Thoracic aorta (tissue), 2 donors: ENCODE measurements around the gene PTPN4. TPM values are rescaled to one million over a fixed set of nuclear protein-coding genes. Genes with fewer than 3 reads are reported as not detected.

Source experiments
- ATAC-seq: fragments of 150-250 bp; one replicate; pipeline ENCODE4 v1.8.0; 2017; ENCODE audit warnings: low read depth; ENCODE audit not compliant: insufficient number of reproducible peaks, low FRiP score
- DNase-seq: peaks from one replicate; pipeline ENCODE4 v3.0.0-alpha.2; 2020; ENCODE audit warnings: low spot score
- H3K27ac ChIP-seq, 2 donors: fragments of 200-600 bp; sonication (generic); 1 replicate in 1 of 2; 2 replicates in 1 of 2; pipeline ENCODE4 v1.5.1; 2016; ENCODE audit warnings: mild to moderate bottlenecking in 2 of 2, moderate library complexity in 2 of 2
- H3K27me3 ChIP-seq: fragments of 200-600 bp; sonication (generic); replicated peaks from 2 replicates; pipeline ENCODE4 v1.6.0; 2016; ENCODE audit warnings: mild to moderate bottlenecking; ENCODE audit not compliant: insufficient read depth
- H3K36me3 ChIP-seq: fragments of 200-600 bp; sonication (generic); one replicate; pipeline ENCODE4 v1.5.1; 2016
- H3K4me1 ChIP-seq, 2 donors: fragments of 200-600 bp; sonication (generic); 1 replicate in 1 of 2; 2 replicates in 1 of 2; pipeline versions ENCODE4 v1.5.1 to v1.6.0; 2016; ENCODE audit warnings: low read depth in 2 of 2, mild to moderate bottlenecking in 1 of 2; ENCODE audit not compliant: control insufficient read depth in 1 of 2
- H3K4me3 ChIP-seq: fragments of 200-600 bp; sonication (generic); 2 replicates; pipeline ENCODE4 v1.5.1; 2016; ENCODE audit warnings: mild to moderate bottlenecking
- H3K9me3 ChIP-seq: fragments of 200-600 bp; sonication (generic); 2 replicates; pipeline ENCODE4 v1.5.1; 2016
- total RNA-seq, 2 donors: library from RNA; depleted of rRNA; stranded (reverse); fragments of >200 nt; gene quantifications; one replicate each; pipeline versions ENCODE4 v1.1.0 to v1.2.3, GENCODE V29; 2016
- TF ChIP-seq, protein P1 (sequence below): fragments of 200-600 bp; sonication (generic); IDR thresholded peaks from one replicate; pipeline ENCODE4 v1.5.1; 2019; ENCODE audit warnings: antibody characterized with exemption

The PTPN4 gene
- total RNA-seq, 2 donors from 2014 or later, result 18.5 to 43.3 TPM

DNA sequence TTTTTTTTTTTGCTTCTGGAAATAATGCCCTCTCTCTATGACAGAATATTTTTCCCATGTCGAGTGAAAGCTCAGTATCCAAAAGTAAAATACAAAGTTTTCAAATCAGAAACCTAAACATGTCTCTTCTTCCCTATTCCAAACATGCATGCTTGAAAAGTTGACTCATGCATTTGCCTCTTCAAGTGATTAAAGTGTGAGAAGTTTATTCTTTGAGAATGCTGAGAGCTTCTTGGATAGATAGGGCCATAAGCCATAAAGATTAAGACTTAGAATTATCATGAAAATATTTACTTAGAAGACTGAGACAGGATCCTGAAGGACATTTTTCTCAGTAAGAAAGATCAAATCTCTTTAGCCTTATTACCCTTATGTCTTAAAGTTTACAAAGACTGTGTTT is 154.5 kb downstream of the PTPN4 start:
- no peaks in the 10 kb centered on the region for H3K4me1 ChIP-seq
- ATAC-seq, result no peak

DNA sequence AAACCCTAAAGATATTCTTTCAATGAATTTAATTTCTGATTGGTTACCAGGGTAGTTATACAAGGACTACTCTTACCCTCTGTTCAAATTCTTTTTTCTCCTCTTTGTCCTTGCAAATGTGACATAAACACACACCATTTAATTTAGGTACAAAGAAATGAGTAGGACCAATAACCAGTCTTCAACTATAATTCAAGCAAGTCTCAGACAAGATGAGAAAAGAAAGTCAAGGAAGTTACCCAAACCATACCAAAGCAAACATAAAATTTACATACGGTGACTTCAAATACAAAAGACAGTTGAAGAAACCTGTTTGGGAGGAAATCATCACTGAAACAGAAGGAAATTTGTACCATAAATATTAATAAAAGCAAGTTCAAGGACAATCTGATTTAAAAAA is 162.1 kb downstream of the PTPN4 start:
- no peaks in the 10 kb centered on the region for H3K9me3 ChIP-seq
- H3K27me3 ChIP-seq, result no peaks in the 10 kb centered on the region
- no peak for DNase-seq
- no peaks in the 10 kb centered on the region for H3K4me1 ChIP-seq
- H3K27ac ChIP-seq, result no peak overlapping the region
- no peaks in the 10 kb centered on the region for H3K36me3 ChIP-seq
- TF ChIP-seq, protein P1, sequence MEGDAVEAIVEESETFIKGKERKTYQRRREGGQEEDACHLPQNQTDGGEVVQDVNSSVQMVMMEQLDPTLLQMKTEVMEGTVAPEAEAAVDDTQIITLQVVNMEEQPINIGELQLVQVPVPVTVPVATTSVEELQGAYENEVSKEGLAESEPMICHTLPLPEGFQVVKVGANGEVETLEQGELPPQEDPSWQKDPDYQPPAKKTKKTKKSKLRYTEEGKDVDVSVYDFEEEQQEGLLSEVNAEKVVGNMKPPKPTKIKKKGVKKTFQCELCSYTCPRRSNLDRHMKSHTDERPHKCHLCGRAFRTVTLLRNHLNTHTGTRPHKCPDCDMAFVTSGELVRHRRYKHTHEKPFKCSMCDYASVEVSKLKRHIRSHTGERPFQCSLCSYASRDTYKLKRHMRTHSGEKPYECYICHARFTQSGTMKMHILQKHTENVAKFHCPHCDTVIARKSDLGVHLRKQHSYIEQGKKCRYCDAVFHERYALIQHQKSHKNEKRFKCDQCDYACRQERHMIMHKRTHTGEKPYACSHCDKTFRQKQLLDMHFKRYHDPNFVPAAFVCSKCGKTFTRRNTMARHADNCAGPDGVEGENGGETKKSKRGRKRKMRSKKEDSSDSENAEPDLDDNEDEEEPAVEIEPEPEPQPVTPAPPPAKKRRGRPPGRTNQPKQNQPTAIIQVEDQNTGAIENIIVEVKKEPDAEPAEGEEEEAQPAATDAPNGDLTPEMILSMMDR, result no peak
- ATAC-seq, result no peak
- H3K4me3 ChIP-seq, result no peak overlapping the region

More for the DNA sequence above, 154.5 kb downstream of the PTPN4 start:
- no peak for DNase-seq
- Histone ChIP-seq H3K4me3 (no peak overlapping the region), H3K9me3 (no peaks in the 10 kb centered on the region), H3K27me3 (no peaks in the 10 kb centered on the region), H3K27ac (no peak overlapping the region), H3K36me3 (no peaks in the 10 kb centered on the region)
- TF ChIP-seq, protein P1, result no peak

DNA sequence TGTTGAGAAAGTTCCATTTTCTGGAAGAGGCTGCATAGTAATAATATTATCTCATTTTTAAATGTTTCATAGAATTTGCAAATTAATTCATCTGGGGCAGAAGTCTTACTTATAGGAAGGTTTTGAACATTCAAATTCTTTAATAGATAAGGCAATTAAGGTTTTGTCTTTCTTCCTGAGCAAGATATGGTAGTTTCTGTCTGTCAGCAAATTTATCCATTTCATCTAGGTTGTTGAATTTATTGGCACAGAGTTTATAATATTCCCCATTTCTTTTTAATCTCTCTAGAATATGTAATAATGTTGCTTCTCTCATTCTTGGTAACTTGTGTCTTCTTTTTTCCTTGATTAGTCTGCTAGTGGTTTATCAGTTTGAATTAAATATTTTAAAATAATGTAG is 163.0 kb downstream of the PTPN4 start:
- Histone ChIP-seq H3K4me3 (no peak overlapping the region), H3K27me3 (no peaks in the 10 kb centered on the region), H3K36me3 (no peaks in the 10 kb centered on the region), H3K9me3 (no peaks in the 10 kb centered on the region), H3K4me1 (no peaks in the 10 kb centered on the region), H3K27ac (no peak overlapping the region)
- ATAC-seq (no peak), DNase-seq (no peak)
- TF ChIP-seq, protein P1, result no peak

DNA sequence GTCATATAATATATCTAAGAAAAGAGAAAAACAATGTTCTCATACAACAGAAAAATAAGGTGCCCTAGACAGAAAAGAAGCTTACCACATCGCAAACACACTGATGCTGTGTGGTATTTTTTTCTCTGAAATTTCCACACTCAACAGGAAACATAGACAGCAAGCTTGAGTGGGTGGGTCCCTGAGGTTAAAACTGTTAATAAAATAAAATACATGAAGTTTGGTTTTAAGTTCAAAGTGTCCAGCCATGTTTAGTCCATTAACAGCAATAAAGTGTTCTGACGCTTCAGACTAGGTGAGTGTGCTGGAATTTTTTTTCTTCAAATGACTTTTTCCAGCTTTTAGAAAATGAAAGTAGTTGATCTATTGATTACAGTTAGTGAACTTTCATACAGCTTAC is 169.8 kb downstream of the PTPN4 start:
- ATAC-seq, result no peak

DNA sequence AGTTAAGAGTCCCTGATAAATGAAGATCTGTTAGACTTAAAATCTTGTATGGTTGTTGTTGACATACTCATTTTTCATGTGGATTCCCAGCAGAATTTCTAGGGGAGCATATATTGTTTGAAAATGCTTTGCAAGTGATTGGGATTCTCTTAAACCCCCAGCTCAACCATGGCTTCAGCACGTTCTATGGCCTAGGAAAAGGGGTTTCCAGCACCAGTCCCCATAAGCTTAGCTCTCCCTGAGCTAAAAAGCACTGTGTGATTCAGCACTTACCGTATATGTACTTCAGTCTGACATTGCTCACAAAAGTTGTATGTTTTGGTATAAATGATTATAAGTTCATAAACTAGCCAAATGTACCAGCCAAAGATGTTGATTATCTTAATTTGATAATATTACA is 173.1 kb downstream of the PTPN4 start:
- no peak for DNase-seq
- H3K9me3 ChIP-seq, result no peaks in the 10 kb centered on the region

More for the DNA sequence above, 169.8 kb downstream of the PTPN4 start:
- no peaks in the 10 kb centered on the region for H3K36me3 ChIP-seq
- TF ChIP-seq, protein P1, result no peak
- no peak overlapping the region for H3K27ac ChIP-seq
- no peak overlapping the region for H3K4me3 ChIP-seq
- no peak for DNase-seq
- no peaks in the 10 kb centered on the region for H3K27me3 ChIP-seq
- H3K9me3 ChIP-seq, result no peaks in the 10 kb centered on the region
- H3K4me1 ChIP-seq, result no peaks in the 10 kb centered on the region

More for the DNA sequence above, 173.1 kb downstream of the PTPN4 start:
- Histone ChIP-seq H3K27me3 (no peaks in the 10 kb centered on the region), H3K36me3 (no peaks in the 10 kb centered on the region), H3K27ac (no peak overlapping the region), H3K4me3 (no peak overlapping the region), H3K4me1 (no peaks in the 10 kb centered on the region)
- TF ChIP-seq, protein P1, result no peak
- no peak for ATAC-seq
